Measurements from ENCODE around the gene RASD1. TPM values are rescaled to one million over a fixed set of nuclear protein-coding genes. Genes with fewer than 3 reads are reported as not detected.

Gene RASD1
- total RNA-seq, 3 donors from 2014 or later (not counting 1 experiment from before 2014, with no cell fraction given): 0.60 to 2.4 (median 1.2) TPM

DNA sequence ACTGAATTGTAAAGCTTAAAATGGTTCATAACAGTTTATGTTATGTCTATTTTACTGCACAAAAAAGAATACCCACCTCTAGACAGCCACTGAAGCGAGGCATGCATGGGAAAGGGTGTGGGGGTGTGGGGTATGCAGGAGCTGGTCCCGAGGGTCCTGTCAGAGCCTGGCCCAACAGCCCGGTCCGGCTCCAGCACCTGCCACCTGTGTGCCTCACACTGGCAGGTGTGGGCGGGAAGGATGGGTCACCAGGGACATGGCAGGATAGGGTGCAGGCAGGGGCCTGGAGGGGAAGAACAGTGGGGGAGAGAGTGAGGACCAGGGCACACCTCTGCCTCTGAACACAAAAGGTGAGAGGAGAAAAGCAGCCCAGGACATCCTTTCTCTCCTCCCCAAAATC lies 22.8 kb upstream of the RASD1 start:
- TF ChIP-seq, protein P1, sequence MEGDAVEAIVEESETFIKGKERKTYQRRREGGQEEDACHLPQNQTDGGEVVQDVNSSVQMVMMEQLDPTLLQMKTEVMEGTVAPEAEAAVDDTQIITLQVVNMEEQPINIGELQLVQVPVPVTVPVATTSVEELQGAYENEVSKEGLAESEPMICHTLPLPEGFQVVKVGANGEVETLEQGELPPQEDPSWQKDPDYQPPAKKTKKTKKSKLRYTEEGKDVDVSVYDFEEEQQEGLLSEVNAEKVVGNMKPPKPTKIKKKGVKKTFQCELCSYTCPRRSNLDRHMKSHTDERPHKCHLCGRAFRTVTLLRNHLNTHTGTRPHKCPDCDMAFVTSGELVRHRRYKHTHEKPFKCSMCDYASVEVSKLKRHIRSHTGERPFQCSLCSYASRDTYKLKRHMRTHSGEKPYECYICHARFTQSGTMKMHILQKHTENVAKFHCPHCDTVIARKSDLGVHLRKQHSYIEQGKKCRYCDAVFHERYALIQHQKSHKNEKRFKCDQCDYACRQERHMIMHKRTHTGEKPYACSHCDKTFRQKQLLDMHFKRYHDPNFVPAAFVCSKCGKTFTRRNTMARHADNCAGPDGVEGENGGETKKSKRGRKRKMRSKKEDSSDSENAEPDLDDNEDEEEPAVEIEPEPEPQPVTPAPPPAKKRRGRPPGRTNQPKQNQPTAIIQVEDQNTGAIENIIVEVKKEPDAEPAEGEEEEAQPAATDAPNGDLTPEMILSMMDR (IDR thresholded peaks at IDR 0.05): no peak
- intact Hi-C loops (cut with micrococcal nuclease): no loop called here
- DNase-seq: no peak
- H3K36me3 Mint-ChIP-seq: no peaks in the 10 kb centered on the region
- H3K27ac Mint-ChIP-seq: no peak overlapping the region
- Histone ChIP-seq H3K4me3 (ENCODE audit: low read length) (no peak overlapping the region), H3K27ac (ENCODE audit: low read length) (no peak overlapping the region), H3K27me3 (ENCODE audit: control insufficient read depth, insufficient read depth, low read length) (no peaks in the 10 kb centered on the region), H3K9me3 (ENCODE audit: control insufficient read depth, insufficient read depth, low read length) (no peaks in the 10 kb centered on the region), H3K36me3 (ENCODE audit: control insufficient read depth, insufficient read depth, low read length) (no peaks in the 10 kb centered on the region), H3K4me1 (ENCODE audit: control insufficient read depth, insufficient read depth, low read length) (no peaks in the 10 kb centered on the region)
- no peaks in the 10 kb centered on the region for H3K27me3 Mint-ChIP-seq (ENCODE audit: low read depth in 2 of 2)
- no peaks in the 10 kb centered on the region for H3K4me1 Mint-ChIP-seq
- H3K9me3 Mint-ChIP-seq: no peaks in the 10 kb centered on the region
- ATAC-seq: no peak
- WGBS (ENCODE audit: insufficient coverage): 91% methylated on average over 5 of the region's 5 CpGs
- no peak overlapping the region for H3K4me3 Mint-ChIP-seq

DNA sequence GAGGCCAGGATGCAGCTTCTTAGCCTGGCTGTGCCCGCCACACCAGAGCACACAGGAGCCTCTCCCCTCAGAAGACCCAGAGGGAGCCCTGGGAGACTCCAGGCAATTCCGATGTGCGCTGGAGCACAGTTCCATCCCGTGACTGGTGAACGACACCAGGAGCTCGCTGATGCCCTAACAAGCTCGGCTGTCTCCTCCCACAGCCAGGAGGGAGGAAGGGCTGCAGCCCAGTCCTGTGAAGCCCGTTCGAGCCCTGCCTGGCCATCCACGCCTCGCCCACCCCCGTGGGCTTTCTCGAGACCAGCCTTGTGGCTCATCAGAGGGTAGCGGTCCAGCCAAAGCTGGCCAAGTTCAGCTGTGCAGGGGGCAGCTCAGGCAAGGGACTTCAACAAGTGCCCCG lies 21.8 kb upstream of the RASD1 start:
- Histone ChIP-seq H3K9me3 (ENCODE audit: control insufficient read depth, insufficient read depth, low read length) (no peaks in the 10 kb centered on the region), H3K4me3 (ENCODE audit: low read length) (no peak overlapping the region), H3K4me1 (ENCODE audit: control insufficient read depth, insufficient read depth, low read length) (no peaks in the 10 kb centered on the region), H3K27me3 (ENCODE audit: control insufficient read depth, insufficient read depth, low read length) (no peaks in the 10 kb centered on the region), H3K27ac (ENCODE audit: low read length) (no peak overlapping the region), H3K36me3 (ENCODE audit: control insufficient read depth, insufficient read depth, low read length) (no peaks in the 10 kb centered on the region)
- H3K27ac Mint-ChIP-seq: no peak overlapping the region
- H3K4me1 Mint-ChIP-seq: no peaks in the 10 kb centered on the region
- ATAC-seq (no peak), DNase-seq (no peak)
- H3K9me3 Mint-ChIP-seq: no peaks in the 10 kb centered on the region
- H3K4me3 Mint-ChIP-seq: no peak overlapping the region
- H3K36me3 Mint-ChIP-seq: no peaks in the 10 kb centered on the region
- intact Hi-C loops (cut with micrococcal nuclease): no loop called here
- WGBS (ENCODE audit: insufficient coverage): 86% methylated on average over 15 of the region's 15 CpGs
- H3K27me3 Mint-ChIP-seq (ENCODE audit: low read depth in 2 of 2): no peaks in the 10 kb centered on the region
- TF ChIP-seq, protein P1 (IDR thresholded peaks at IDR 0.05): no peak

DNA sequence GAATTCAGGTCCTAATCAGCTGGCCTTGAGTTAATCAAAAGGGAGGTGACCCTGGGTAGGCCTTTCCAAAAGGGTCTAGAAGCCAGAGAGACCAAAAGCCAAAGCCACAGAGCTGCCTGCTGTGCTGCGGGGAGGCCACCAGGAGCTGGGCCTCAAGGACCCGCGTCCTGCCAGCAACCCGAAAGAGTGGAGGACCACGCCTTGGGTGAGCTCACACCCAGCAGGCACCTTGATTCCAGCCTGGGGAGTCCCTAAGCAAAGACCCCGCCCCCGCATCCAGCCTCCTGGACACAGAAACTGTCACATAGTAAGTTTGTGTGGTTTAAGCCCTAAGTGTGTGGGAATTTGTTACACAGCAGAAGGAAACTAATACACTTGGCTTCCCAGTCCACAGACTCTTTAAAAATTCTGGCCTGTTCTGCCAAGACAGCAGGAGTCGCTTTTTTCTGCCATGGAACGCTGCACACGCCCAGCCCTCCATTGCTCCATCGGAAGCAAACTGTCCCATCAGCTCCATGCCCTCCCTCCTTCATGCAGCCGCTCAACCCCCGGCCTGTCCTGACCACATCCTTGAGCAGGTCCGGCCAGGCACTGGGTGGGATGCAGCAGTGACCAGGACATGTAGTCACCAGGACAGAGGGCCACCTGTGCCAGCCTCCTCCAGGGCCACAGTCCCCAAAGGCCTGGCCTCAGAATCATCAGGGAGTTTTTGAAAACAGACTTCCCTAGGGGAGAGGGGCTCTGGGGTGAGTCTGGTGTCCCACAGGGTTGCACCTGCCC lies 20.9 kb upstream of the RASD1 start:
- no peak for ATAC-seq
- no peaks in the 10 kb centered on the region for H3K9me3 Mint-ChIP-seq
- Histone ChIP-seq H3K27ac (ENCODE audit: low read length) (no peak overlapping the region), H3K36me3 (ENCODE audit: control insufficient read depth, insufficient read depth, low read length) (no peaks in the 10 kb centered on the region), H3K4me3 (ENCODE audit: low read length) (no peak overlapping the region), H3K27me3 (ENCODE audit: control insufficient read depth, insufficient read depth, low read length) (no peaks in the 10 kb centered on the region), H3K9me3 (ENCODE audit: control insufficient read depth, insufficient read depth, low read length) (no peaks in the 10 kb centered on the region), H3K4me1 (ENCODE audit: control insufficient read depth, insufficient read depth, low read length) (no peaks in the 10 kb centered on the region)
- H3K27ac Mint-ChIP-seq: no peak overlapping the region
- H3K27me3 Mint-ChIP-seq (ENCODE audit: low read depth in 2 of 2): no peaks in the 10 kb centered on the region
- WGBS (ENCODE audit: insufficient coverage): 85% methylated on average over 12 of the region's 14 CpGs
- no peak for DNase-seq
- intact Hi-C loops (cut with micrococcal nuclease): no loop called here
- TF ChIP-seq, protein P1 (IDR thresholded peaks at IDR 0.05): no peak
- H3K4me3 Mint-ChIP-seq: no peak overlapping the region
- H3K4me1 Mint-ChIP-seq: no peaks in the 10 kb centered on the region
- H3K36me3 Mint-ChIP-seq: no peaks in the 10 kb centered on the region

All from natural killer cell (primary cell).